Effector memory CD4-positive, alpha-beta T cell (primary cell): ENCODE data around the gene NOCT.
"Not testable (repeated sequence)": the region's sequence is repeated elsewhere in the genome, so short reads cannot be mapped to it uniquely, and the experiment has no call there.

Experiments
- DNase-seq, 3 donors: peaks; one replicate each; pipeline ENCODE4 v3.0.0-alpha.2; 2020
- H3K27ac ChIP-seq: 2 replicates; pipeline ENCODE4 v1.7.0; 2013; ENCODE audit warnings: mild to moderate bottlenecking, low read length, moderate library complexity; ENCODE audit not compliant: insufficient read depth, poor library complexity, severe bottlenecking
- H3K27me3 ChIP-seq: replicated peaks from 2 replicates; pipeline ENCODE4 v1.7.0; 2013; ENCODE audit warnings: mild to moderate bottlenecking, low read length; ENCODE audit not compliant: insufficient read depth, control insufficient read depth, poor library complexity, severe bottlenecking
- H3K36me3 ChIP-seq: 2 replicates; pipeline ENCODE4 v1.7.0; 2013; ENCODE audit warnings: mild to moderate bottlenecking, low read length, moderate library complexity; ENCODE audit not compliant: control insufficient read depth, insufficient read depth
- H3K4me1 ChIP-seq: 2 replicates; pipeline ENCODE4 v1.7.0; 2013; ENCODE audit warnings: low read length, mild to moderate bottlenecking; ENCODE audit not compliant: control insufficient read depth, insufficient read depth, poor library complexity, severe bottlenecking
- H3K4me3 ChIP-seq: 2 replicates; pipeline ENCODE4 v1.7.0; 2013; ENCODE audit warnings: low read length, low read depth, mild to moderate bottlenecking; ENCODE audit not compliant: insufficient read depth, poor library complexity, severe bottlenecking
- H3K9me3 ChIP-seq: 2 replicates; pipeline ENCODE4 v1.7.0; 2013; ENCODE audit warnings: mild to moderate bottlenecking, low read length, moderate library complexity; ENCODE audit not compliant: control insufficient read depth

The NOCT gene

GRCh38 chr4:139038874-139039443 lies 23.4 kb downstream of the NOCT start:
- peaks cover 3% of the 10 kb centered on the region for H3K4me1 ChIP-seq
- DNase-seq, result no peak
- no peak overlapping the region for H3K4me3 ChIP-seq
- H3K9me3 ChIP-seq, result no peaks in the 10 kb centered on the region
- no peak overlapping the region for H3K27ac ChIP-seq
- no peaks in the 10 kb centered on the region for H3K36me3 ChIP-seq
- no peaks in the 10 kb centered on the region for H3K27me3 ChIP-seq

- H3K9me3 ChIP-seq, result no peaks in the 10 kb centered on the region
- H3K4me1 ChIP-seq, result no peaks in the 10 kb centered on the region
- no peak for DNase-seq
- H3K27me3 ChIP-seq, result no peaks in the 10 kb centered on the region
- H3K27ac ChIP-seq, result no peak overlapping the region
- peaks cover 7% of the 10 kb centered on the region for H3K36me3 ChIP-seq
- H3K4me3 ChIP-seq, result no peak overlapping the region
Observed at GRCh38 chr4:139042981-139043460, 27.4 kb downstream of the NOCT start.

GRCh38 chr4:139044291-139044690 lies 28.7 kb downstream of the NOCT start:
- no peak overlapping the region for H3K27ac ChIP-seq
- no peaks in the 10 kb centered on the region for H3K27me3 ChIP-seq
- H3K36me3 ChIP-seq, result peaks cover 7% of the 10 kb centered on the region
- H3K4me1 ChIP-seq, result no peaks in the 10 kb centered on the region
- no peak overlapping the region for H3K4me3 ChIP-seq
- DNase-seq, result no peak
- H3K9me3 ChIP-seq, result no peaks in the 10 kb centered on the region

GRCh38 chr4:139048026-139048425 lies 32.4 kb downstream of the NOCT start:
- H3K9me3 ChIP-seq, result no peaks in the 10 kb centered on the region
- H3K27me3 ChIP-seq, result no peaks in the 10 kb centered on the region
- no peaks in the 10 kb centered on the region for H3K4me1 ChIP-seq
- no peak overlapping the region for H3K27ac ChIP-seq
- H3K36me3 ChIP-seq, result peaks cover 7% of the 10 kb centered on the region
- DNase-seq, result no peak
- no peak overlapping the region for H3K4me3 ChIP-seq

GRCh38 chr4:139050446-139050845 lies 34.9 kb downstream of the NOCT start:
- H3K27ac ChIP-seq, result no peak overlapping the region
- no peaks in the 10 kb centered on the region for H3K27me3 ChIP-seq
- H3K36me3 ChIP-seq, result peaks cover 7% of the 10 kb centered on the region
- no peak for DNase-seq
- no peaks in the 10 kb centered on the region for H3K4me1 ChIP-seq
- no peaks in the 10 kb centered on the region for H3K9me3 ChIP-seq
- no peak overlapping the region for H3K4me3 ChIP-seq

- H3K9me3 ChIP-seq, result no peaks in the 10 kb centered on the region
- H3K27me3 ChIP-seq, result no peaks in the 10 kb centered on the region
- no peaks in the 10 kb centered on the region for H3K4me1 ChIP-seq
- no peak for DNase-seq
- no peak overlapping the region for H3K4me3 ChIP-seq
- H3K27ac ChIP-seq, result no peak overlapping the region
- H3K36me3 ChIP-seq, result peaks cover 18% of the 10 kb centered on the region
Observed at GRCh38 chr4:139053909-139054308, 38.3 kb downstream of the NOCT start.

- DNase-seq, result no peak
- no peaks in the 10 kb centered on the region for H3K4me1 ChIP-seq
- H3K36me3 ChIP-seq, result peaks cover 27% of the 10 kb centered on the region
- no peak overlapping the region for H3K27ac ChIP-seq
- no peaks in the 10 kb centered on the region for H3K27me3 ChIP-seq
- no peaks in the 10 kb centered on the region for H3K9me3 ChIP-seq
- H3K4me3 ChIP-seq, result no peak overlapping the region
Observed at GRCh38 chr4:139054791-139055505, 39.4 kb downstream of the NOCT start.

- peaks cover 57% of the 10 kb centered on the region for H3K36me3 ChIP-seq
- not testable (repeated sequence) for H3K27ac ChIP-seq, DNase-seq, H3K9me3 ChIP-seq, H3K27me3 ChIP-seq, H3K4me1 ChIP-seq, H3K4me3 ChIP-seq
Observed at GRCh38 chr4:139059026-139059425, 43.4 kb downstream of the NOCT start.

GRCh38 chr4:139060591-139060990 lies 45.0 kb downstream of the NOCT start:
- Histone ChIP-seq H3K4me1 (no peaks in the 10 kb centered on the region), H3K36me3 (peaks cover 63% of the 10 kb centered on the region), H3K27ac (no peak overlapping the region), H3K4me3 (no peak overlapping the region), H3K27me3 (no peaks in the 10 kb centered on the region), H3K9me3 (no peaks in the 10 kb centered on the region)
- no peak for DNase-seq

GRCh38 chr4:139076016-139076744 lies 60.6 kb downstream of the NOCT start:
- no peak for DNase-seq
- H3K4me1 ChIP-seq, result peaks cover 17% of the 10 kb centered on the region
- no peaks in the 10 kb centered on the region for H3K27me3 ChIP-seq
- H3K4me3 ChIP-seq, result no peak overlapping the region
- no peaks in the 10 kb centered on the region for H3K9me3 ChIP-seq
- H3K27ac ChIP-seq, result no peak overlapping the region
- peaks cover 18% of the 10 kb centered on the region for H3K36me3 ChIP-seq
